K562 (cell line): Measurements from ENCODE around the gene PTPN1. TPM values are rescaled to one million over a fixed set of nuclear protein-coding genes. Genes with fewer than 3 reads are reported as not detected.

Experiments used
- ATAC-seq: fragments of 200-7000 bp; cut with Tn5 transposase; 3 replicates; pipeline ENCODE4 v1.9.1; 2020; ENCODE audit warnings: moderate library complexity
- Bru-seq: library from RNA; stranded (reverse); fragments of 400-500 nt; gene quantifications from one replicate; lab custom pipeline; 2021; lab: Mats Ljungman, UMichigan
- BruChase-seq, 2 experiments: library from RNA; stranded (reverse); fragments of 400-500 nt; gene quantifications; one replicate each; lab custom pipeline; 2021; lab: Mats Ljungman, UMichigan
- BruUV-seq: library from RNA; stranded (reverse); fragments of 400-500 nt; replicated peaks from 2 replicates; lab custom pipeline; 2021; lab: Mats Ljungman, UMichigan
- CTCF ChIA-PET: fragments of 300-600 bp; formaldehyde crosslinking; extraction: SDS; loops from one replicate; lab custom pipeline; 2021; ENCODE audit warnings: low intra/inter-chr PET ratio; lab: Yijun Ruan, JAX
- POLR2A ChIA-PET: fragments of 300-600, 350-650 bp; sonication (Branson Sonifier 250); formaldehyde crosslinking; extraction: SDS; loops from one replicate; lab custom pipeline; 2021; ENCODE audit warnings: antibody characterized with exemption, inconsistent platforms; lab: Yijun Ruan, JAX
- DNase-seq, 4 experiments: peaks; one replicate each; pipeline versions ENCODE4 v3.0.0 to v3.0.0-alpha.2; 2011 to 2018; ENCODE audit warnings: low spot score in 3 of 4, mixed read lengths in 3 of 4; ENCODE audit errors: extremely low read depth in 1 of 4
- FAIRE-seq: peaks from 2 replicates; lab custom pipeline; 2011; peaks lifted over from hg19 to GRCh38; lab: Jason Lieb, UNC
- H2AFZ ChIP-seq: 2 replicates; pipeline ENCODE4 v1.6.0; 2011; ENCODE audit warnings: low read depth, low read length, control low read depth, inconsistent platforms
- H3K27ac ChIP-seq: fragments of 200-600 bp; 3 replicates; pipeline ENCODE4 v1.8.0; 2011; ENCODE audit warnings: low read depth, mild to moderate bottlenecking, control low read depth, inconsistent platforms, low read length, moderate library complexity, mixed read lengths; ENCODE audit errors: extremely low read depth
- H3K27me3 ChIP-seq, 2 experiments: fragments of 300-600 bp in 1 of 2; 2 replicates in 1 of 2; 3 replicates in 1 of 2; pipeline versions ENCODE4 v1.6.0 to v1.8.0; 2011; ENCODE audit warnings: inconsistent platforms in 2 of 2, low read length in 2 of 2, mild to moderate bottlenecking in 1 of 2, mixed read lengths in 1 of 2, moderate library complexity in 1 of 2; ENCODE audit not compliant: control insufficient read depth in 2 of 2, insufficient read depth in 2 of 2
- H3K36me3 ChIP-seq: fragments of 300-600 bp; 3 replicates; pipeline ENCODE4 v1.8.0; 2011; ENCODE audit warnings: mild to moderate bottlenecking, low read length, inconsistent platforms; ENCODE audit not compliant: control insufficient read depth, insufficient read depth
- H3K4me1 ChIP-seq, 2 experiments: fragments of 200-600 bp in 1 of 2; replicated peaks in 1 of 2; 2 replicates in 1 of 2; 3 replicates in 1 of 2; pipeline versions ENCODE4 v1.5.1 to v1.8.0; 2011; ENCODE audit warnings: inconsistent platforms in 2 of 2, low read length in 2 of 2, mild to moderate bottlenecking in 1 of 2, mixed read lengths in 1 of 2, moderate library complexity in 1 of 2; ENCODE audit not compliant: control insufficient read depth in 2 of 2, insufficient read depth in 2 of 2
- H3K4me2 ChIP-seq: 2 replicates; pipeline ENCODE4 v1.6.1; 2011; ENCODE audit warnings: low read length, control low read depth, inconsistent platforms, mixed read lengths; ENCODE audit not compliant: insufficient read depth
- H3K4me3 ChIP-seq: fragments of 200-600 bp; sonication (generic), shearing (Covaris generic); 2 replicates; pipeline ENCODE4 v1.5.1; 2016; ENCODE audit warnings: control low read depth, inconsistent platforms
- H3K79me2 ChIP-seq: fragments of 200-600 bp; 3 replicates; pipeline ENCODE4 v1.8.0; 2011; ENCODE audit warnings: low read length, inconsistent platforms; ENCODE audit not compliant: control insufficient read depth, insufficient read depth
- H3K9ac ChIP-seq, 2 experiments: 2 replicates each; pipeline versions ENCODE4 v1.6.0 to v1.6.1; 2011; ENCODE audit warnings: low read depth in 2 of 2, low read length in 2 of 2, control low read depth in 1 of 2, inconsistent platforms in 1 of 2, mild to moderate bottlenecking in 1 of 2, mixed read lengths in 1 of 2; ENCODE audit not compliant: insufficient read depth in 1 of 2
- H3K9me1 ChIP-seq: one replicate; pipeline ENCODE4 v1.6.0; 2011; ENCODE audit warnings: inconsistent platforms, mild to moderate bottlenecking, low read length, moderate library complexity; ENCODE audit not compliant: control insufficient read depth, insufficient read depth
- H3K9me3 ChIP-seq: replicated peaks from 2 replicates; pipeline ENCODE4 v1.5.1; 2011; ENCODE audit warnings: low read depth, low read length, inconsistent platforms; ENCODE audit not compliant: control insufficient read depth, insufficient read depth
- H4K20me1 ChIP-seq: replicated peaks from 2 replicates; pipeline ENCODE4 v1.6.1; 2011; ENCODE audit warnings: low read length, inconsistent platforms, mixed read lengths; ENCODE audit not compliant: control insufficient read depth, insufficient read depth
- LARP7 ChIP-seq: fragments of 450-650 bp; IDR thresholded peaks from 2 replicates; pipeline ENCODE4 v1.6.1; 2016
- NCOA4 ChIP-seq: fragments of 450-650 bp; IDR thresholded peaks from 2 replicates; pipeline ENCODE4 v1.6.1; 2018; ENCODE audit warnings: mild to moderate bottlenecking; ENCODE audit not compliant: partially characterized antibody
- ZBTB34 ChIP-seq: fragments of 250-450 bp; sonication (Bioruptor Pico); IDR thresholded peaks from 2 replicates; pipeline ENCODE4 v1.8.0; 2021; ENCODE audit warnings: mild to moderate bottlenecking, moderate library complexity
- ZNF318 ChIP-seq, 2 experiments: fragments of 450-650 bp; IDR thresholded peaks; 2 replicates each; pipeline ENCODE4 v1.6.1; 2016; ENCODE audit warnings: mild to moderate bottlenecking in 2 of 2, borderline replicate concordance in 1 of 2, low read depth in 1 of 2, moderate library complexity in 1 of 2
- WGBS: fragments of 100-300 bp; shearing (Covaris generic); methylation state at CpG from one replicate; pipeline ENCODE4 v1.1.6; 2016; ENCODE audit warnings: low coverage, mixed read lengths; ENCODE audit not compliant: insufficient coverage; ENCODE audit errors: missing lambda C conversion rate; 5-methylcytosine and 5-hydroxymethylcytosine counted together
- in situ Hi-C: fragments of 300-500 bp; cut with MboI; formaldehyde crosslinking; loops from 4 replicates; pipeline ENCODE4 v1.15.0; 2018; ENCODE audit warnings: inconsistent platforms, mixed read lengths
- intact Hi-C: fragments of 100-400 bp; cut with micrococcal nuclease; formaldehyde crosslinking; loops from 2 replicates; pipeline ENCODE4 v1.14.2; 2022
- long read RNA-seq, 3 experiments: library from polyadenylated mRNA in 2 of 3; library from RNA in 1 of 3; unstranded in 2 of 3; stranded (forward) in 1 of 3; transcript quantifications; one replicate each; pipeline ENCODE4 v2.0.0, GENCODE V29; 2019 to 2022
- polyA minus RNA-seq, 3 experiments: library from RNA; depleted of rRNA, polyadenylated mRNA; stranded (reverse); fragments of >200 nt; gene quantifications; 2 replicates each; pipeline ENCODE4 v1.2.3, GENCODE V29; 2011
- polyA plus RNA-seq, 8 experiments: library from polyadenylated mRNA; depleted of rRNA in 4 of 8; stranded (reverse) in 5 of 8; unstranded in 3 of 8; fragments of >200 nt; fragmentation: Nextera tagmentation in 2 of 8; fragmentation: Illumina TruSeq in 1 of 8; extraction: Ambion mirVana in 2 of 8; extraction: Trizol in 1 of 8; gene quantifications; 2 replicates each; pipeline versions ENCODE4 v1.2.1 to v1.2.3, GENCODE V29; 2011 to 2014; ENCODE audit warnings: inconsistent platforms in 1 of 8, missing spikeins in 1 of 8
- total RNA-seq, 7 experiments: library from RNA; depleted of rRNA in 6 of 7; stranded (reverse); fragments of >200 nt in 6 of 7; fragmentation: Illumina TruSeq in 2 of 7; extraction: Trizol in 2 of 7; gene quantifications; 2 replicates each; pipeline versions ENCODE4 v1.2.1 to v1.2.3, GENCODE V29; 2011 to 2021; ENCODE audit warnings: low replicate concordance in 1 of 7

PTPN1 gene
- total RNA-seq (2011; cell fraction: chromatin; rRNA removed; ENCODE audit: low replicate concordance) = 39.8 and 48.2 TPM in 2 replicates
- 25.1 and 26.7 TPM in 2 replicates for total RNA-seq (2011; cell fraction: nucleolus; rRNA removed)
- 44.3 and 59.5 TPM in 2 replicates for total RNA-seq (2011; cell fraction: nucleoplasm; rRNA removed)
- 56.4 and 69.8 TPM in 2 replicates for total RNA-seq (2014; rRNA removed)
- total RNA-seq (2014; rRNA removed; fragmentation: Illumina TruSeq; extraction: Trizol) = 44.5 and 49.4 TPM in 2 replicates
- total RNA-seq (2015; rRNA removed; fragmentation: Illumina TruSeq; extraction: Trizol) = 58.5 and 58.9 TPM in 2 replicates
- total RNA-seq (2021) = 71.9 and 80.4 TPM in 2 replicates
- polyA plus RNA-seq (2011; rRNA removed) = 31.5 and 53.1 TPM in 2 replicates
- polyA plus RNA-seq (2011; cell fraction: cytosol; rRNA removed) = 38.3 and 62.4 TPM in 2 replicates
- 50.2 and 94.2 TPM in 2 replicates for polyA plus RNA-seq (2011; cell fraction: nucleus; rRNA removed)
- 56.3 and 67.9 TPM in 2 replicates for polyA plus RNA-seq (2012)
- polyA plus RNA-seq (2014; fragmentation: Illumina TruSeq; extraction: Trizol) = 85.3 and 88.7 TPM in 2 replicates
- 10 to 100 TPM; 11.0 to 15.7 TPM for polyA plus RNA-seq (2014; fragmentation: Nextera tagmentation; extraction: Ambion mirVana)
- 52.5 and 54.0 TPM in 2 replicates for polyA plus RNA-seq (2014; rRNA removed)
- 40.7 and 49.1 TPM in 2 replicates for polyA minus RNA-seq (2011; rRNA and poly(A)+ RNA removed)
- 25.5 and 37.9 TPM in 2 replicates for polyA minus RNA-seq (2011; cell fraction: cytosol; rRNA and poly(A)+ RNA removed)
- polyA minus RNA-seq (2011; cell fraction: nucleus; rRNA and poly(A)+ RNA removed) = 13.3 and 26.4 TPM in 2 replicates
- percentile 94 among the genes with signal in this experiment for Bru-seq, nascent RNA
- BruChase-seq, experiment 1, labeled RNA remaining after a 2-hour chase = percentile 88 among the genes with signal in this experiment
- percentile 87 among the genes with signal in this experiment for BruChase-seq, experiment 2, labeled RNA remaining after a 6-hour chase
- long read RNA-seq, experiment 1, full-length matches to known transcripts = 11 of 60 reads
- long read RNA-seq, experiment 1, partial matches to known transcripts = 45 of 60 reads
- long read RNA-seq, experiment 1, other reads (novel, unspliced or antisense) = 4 of 60 reads
- long read RNA-seq, experiment 2, full-length matches to known transcripts = 26 of 90 reads
- long read RNA-seq, experiment 2, partial matches to known transcripts = 19 of 90 reads
- long read RNA-seq, experiment 2, other reads (novel, unspliced or antisense) = 45 of 90 reads
- long read RNA-seq, experiment 3, full-length matches to known transcripts = 7 of 33 reads
- long read RNA-seq, experiment 3, partial matches to known transcripts = 25 of 33 reads
- long read RNA-seq, experiment 3, other reads (novel, unspliced or antisense) = 1 of 33 reads

- Histone ChIP-seq H3K4me1 (peaks cover 15 to 18% of the 10 kb centered on the region in 2 experiments; a peak in 4 of 5 replicates), H3K27me3 (no peaks in the 10 kb centered on the region), H3K4me2 (peak within 1 kb of the TSS; percentile 92), H3K36me3 (peaks cover 7% of the 10 kb centered on the region; the same call in 2 of the 3 replicates), H3K79me2 (peaks cover 52% of the 10 kb centered on the region), H3K4me3 (peak within 1 kb of the TSS; percentile 64), H3K27ac (peak within 1 kb of the TSS; percentile 85), H3K9me3 (no peaks in the 10 kb centered on the region; the same call in 1 of the 2 replicates), H2AFZ (peak within 1 kb of the TSS; percentile 97), H3K9me1 (no peaks in the 10 kb centered on the region), H3K9ac (peak within 1 kb of the TSS; percentile 80 to 99), H4K20me1 (peaks cover 10% of the 10 kb centered on the region)
- in situ Hi-C loops = no loop called here
- intact Hi-C loops = loop anchor here (5.0 kb wide), 1 partner anchor 33 kb away; no protein-coding TSS in a partner anchor
- POLR2A ChIA-PET = interaction anchor here (0.5 to 6.6 kb wide), 14 partner anchors 10 to 1133 kb away, joined by 3 to 63 read pairs (median 4); no protein-coding TSS in a partner anchor
- ATAC-seq = peak; percentile 94
- peak; percentile 95 for FAIRE-seq
- no TSS peak for BruUV-seq
- under 1% methylated on average over 59 of the region's 64 CpGs for WGBS
- DNase-seq = peak; percentile 98 to 99 (median 98)
- CTCF ChIA-PET = interaction anchor here (0.6 kb wide), 1 partner anchor 423 kb away, joined by 3 read pairs; no protein-coding TSS in a partner anchor
- TF ChIP-seq ZNF318 (IDR thresholded peaks at IDR 0.05; ENCODE audit: borderline replicate concordance in 1 of 2, low read depth in 1 of 2) = no peak
- no peak for TF ChIP-seq NCOA4
- TF ChIP-seq ZBTB34 (CRISPR knock-in tag) = no peak
- TF ChIP-seq LARP7 = 0 out of 2 replicates have a peak, but pooled peaks have one; percentile 67
Measured at GRCh38 chr20:50509923-50510705, at the start of gene PTPN1. Gene PTPN1 (plus strand): TSS chr20:50510383. CDS start chr20:50510528, 145 bp downstream.
